Left ventricle myocardium inferior (tissue), 1 donor: ENCODE data around the gene LARGE1. TPM values are rescaled to one million over a fixed set of nuclear protein-coding genes. Genes with fewer than 3 reads are reported as not detected.
A peak's percentile ranks its signal among the peaks of the same experiment; 100 is the strongest.

ENCODE experiments used
- DNase-seq: peaks from one replicate; pipeline ENCODE4 v3.0.0-alpha.2; 2020
- H3K27ac ChIP-seq: fragments of 200-600 bp; replicated peaks from 2 replicates; pipeline ENCODE4 v1.8.0; 2021
- H3K27me3 ChIP-seq: fragments of 200-600 bp; 2 replicates; pipeline ENCODE4 v1.8.0; 2021; ENCODE audit warnings: low read depth
- H3K36me3 ChIP-seq: fragments of 200-600 bp; 2 replicates; pipeline ENCODE4 v1.8.0; 2021
- H3K4me1 ChIP-seq: fragments of 200-600 bp; 2 replicates; pipeline ENCODE4 v1.8.0; 2021
- H3K4me3 ChIP-seq: fragments of 200-600 bp; 2 replicates; pipeline ENCODE4 v1.8.0; 2021; ENCODE audit warnings: mild to moderate bottlenecking, moderate library complexity
- H3K9me3 ChIP-seq: fragments of 200-600 bp; replicated peaks from 2 replicates; pipeline ENCODE4 v1.8.0; 2021
- intact Hi-C: fragments of 100-400 bp; cut with micrococcal nuclease; formaldehyde crosslinking; loops from one replicate; pipeline ENCODE4 v1.11.0; 2022
- total RNA-seq: library from RNA; stranded (reverse); fragmentation: NEBNext Ultra II Directional; extraction: Animal tissue kit (Norgen Biotek cat#: 25700); gene quantifications from one replicate; pipeline ENCODE4 v1.2.1, GENCODE V29; 2021
- TF ChIP-seq, protein P1 (sequence below): fragments of 200-600 bp; IDR thresholded peaks from 2 replicates; pipeline ENCODE4 v1.8.0; 2021; ENCODE audit warnings: antibody characterized with exemption, mild to moderate bottlenecking, borderline replicate concordance
- donor health status: DM: no; HTN: yes; CAD: no; lungs with severe emphysema.

Gene LARGE1
- total RNA-seq, 1 donor from 2014 or later, result 117 TPM

- no peaks in the 10 kb centered on the region for H3K9me3 ChIP-seq
- H3K27me3 ChIP-seq, result no peaks in the 10 kb centered on the region
- no peak for DNase-seq
- H3K4me3 ChIP-seq, result no peak overlapping the region
- H3K27ac ChIP-seq, result no peak overlapping the region
- H3K36me3 ChIP-seq, result peaks cover 8% of the 10 kb centered on the region
- TF ChIP-seq, protein P1, sequence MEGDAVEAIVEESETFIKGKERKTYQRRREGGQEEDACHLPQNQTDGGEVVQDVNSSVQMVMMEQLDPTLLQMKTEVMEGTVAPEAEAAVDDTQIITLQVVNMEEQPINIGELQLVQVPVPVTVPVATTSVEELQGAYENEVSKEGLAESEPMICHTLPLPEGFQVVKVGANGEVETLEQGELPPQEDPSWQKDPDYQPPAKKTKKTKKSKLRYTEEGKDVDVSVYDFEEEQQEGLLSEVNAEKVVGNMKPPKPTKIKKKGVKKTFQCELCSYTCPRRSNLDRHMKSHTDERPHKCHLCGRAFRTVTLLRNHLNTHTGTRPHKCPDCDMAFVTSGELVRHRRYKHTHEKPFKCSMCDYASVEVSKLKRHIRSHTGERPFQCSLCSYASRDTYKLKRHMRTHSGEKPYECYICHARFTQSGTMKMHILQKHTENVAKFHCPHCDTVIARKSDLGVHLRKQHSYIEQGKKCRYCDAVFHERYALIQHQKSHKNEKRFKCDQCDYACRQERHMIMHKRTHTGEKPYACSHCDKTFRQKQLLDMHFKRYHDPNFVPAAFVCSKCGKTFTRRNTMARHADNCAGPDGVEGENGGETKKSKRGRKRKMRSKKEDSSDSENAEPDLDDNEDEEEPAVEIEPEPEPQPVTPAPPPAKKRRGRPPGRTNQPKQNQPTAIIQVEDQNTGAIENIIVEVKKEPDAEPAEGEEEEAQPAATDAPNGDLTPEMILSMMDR, result no peak
- intact Hi-C loops, result no loop called here
- H3K4me1 ChIP-seq, result peaks cover 31% of the 10 kb centered on the region
Observed at GRCh38 chr22:33330534-33330933, 589.7 kb downstream of the LARGE1 start.

- no peak for DNase-seq
- Histone ChIP-seq H3K27me3 (no peaks in the 10 kb centered on the region), H3K9me3 (no peaks in the 10 kb centered on the region), H3K4me1 (peaks cover 42% of the 10 kb centered on the region), H3K4me3 (no peak overlapping the region), H3K36me3 (peaks cover 8% of the 10 kb centered on the region), H3K27ac (no peak overlapping the region)
- TF ChIP-seq, protein P1, result no peak
- intact Hi-C loops, result no loop called here
Observed at GRCh38 chr22:33329398-33329797, 590.9 kb downstream of the LARGE1 start.

GRCh38 chr22:33328789-33329296 is 591.4 kb downstream of the LARGE1 start:
- H3K4me1 ChIP-seq, result peaks cover 44% of the 10 kb centered on the region
- intact Hi-C loops, result no loop called here

DNA sequence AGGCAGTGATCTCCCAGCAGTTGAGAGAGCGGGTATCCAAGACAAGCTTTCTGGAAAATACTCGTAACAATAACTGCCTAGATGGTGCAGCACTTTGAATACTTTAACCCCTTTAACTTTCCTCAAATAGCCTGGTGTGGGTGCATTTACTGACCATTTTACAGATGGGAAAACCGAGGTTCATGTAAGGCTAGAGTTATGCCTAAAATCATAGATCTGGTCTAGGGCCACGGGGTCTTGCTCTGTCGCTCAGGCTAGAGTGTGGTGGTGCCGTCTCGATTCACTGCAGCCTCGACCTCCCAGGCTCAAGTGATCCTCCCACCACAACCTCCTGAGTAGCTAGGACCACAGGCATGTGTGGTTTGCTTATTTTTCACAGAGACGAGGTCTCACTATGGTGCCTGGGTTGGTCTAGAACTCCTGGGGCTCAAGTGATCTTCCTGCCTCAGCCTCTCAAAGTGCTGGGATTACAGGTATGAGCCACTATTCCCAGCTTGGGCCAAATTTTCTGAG is 592.9 kb downstream of the LARGE1 start:
- intact Hi-C loops, result no loop called here
- no peak for DNase-seq
- Histone ChIP-seq H3K9me3 (no peaks in the 10 kb centered on the region), H3K27me3 (no peaks in the 10 kb centered on the region), H3K4me3 (no peak overlapping the region), H3K27ac (peak overlapping the region; percentile 21), H3K4me1 (peaks cover 34% of the 10 kb centered on the region), H3K36me3 (peaks cover 8% of the 10 kb centered on the region)
- TF ChIP-seq, protein P1, result no peak

More at GRCh38 chr22:33328789-33329296, 591.4 kb downstream of the LARGE1 start:
- H3K9me3 ChIP-seq, result no peaks in the 10 kb centered on the region
- H3K4me3 ChIP-seq, result no peak overlapping the region
- no peaks in the 10 kb centered on the region for H3K27me3 ChIP-seq
- no peak overlapping the region for H3K27ac ChIP-seq
- H3K36me3 ChIP-seq, result peaks cover 8% of the 10 kb centered on the region
- DNase-seq, result no peak
- TF ChIP-seq, protein P1, result no peak

DNA sequence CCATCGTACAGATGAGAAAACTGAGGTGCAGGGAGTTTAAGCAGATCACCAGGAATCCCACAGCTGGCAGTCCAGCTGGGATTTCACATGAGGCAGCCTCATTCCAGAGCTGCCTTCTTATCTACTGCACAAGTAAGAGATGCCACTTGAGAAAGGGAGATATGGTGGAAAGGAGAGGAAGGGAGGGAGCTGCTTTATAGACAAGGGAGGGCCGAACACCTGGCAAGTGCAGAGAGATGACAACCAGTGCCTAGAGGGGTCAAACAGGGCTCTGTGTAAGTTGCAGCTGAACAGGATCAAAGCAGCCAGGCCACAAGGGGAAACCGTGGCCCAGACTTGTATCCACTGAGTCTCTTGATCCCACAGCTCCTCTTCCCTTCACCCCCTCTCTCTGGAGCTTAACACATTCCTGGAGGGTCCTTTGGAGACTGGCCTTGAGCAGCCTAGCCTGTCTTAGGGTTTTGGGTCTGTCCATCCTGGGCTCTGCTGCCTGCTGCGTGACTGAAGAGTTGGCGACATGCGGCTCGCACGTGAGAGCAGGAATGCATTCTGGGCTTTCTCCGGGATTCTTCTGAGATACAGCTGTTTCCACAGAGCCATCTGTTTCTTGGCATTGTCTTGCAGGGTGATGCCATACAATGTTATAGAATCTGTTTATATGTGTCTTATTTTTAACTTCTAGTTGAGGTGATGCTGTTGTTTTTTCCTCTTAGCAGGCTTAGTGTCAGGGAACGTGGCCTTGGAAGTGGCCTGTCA is 593.6 kb downstream of the LARGE1 start:
- intact Hi-C loops, result no loop called here
- Histone ChIP-seq H3K27ac (peak overlapping the region; percentile 21), H3K27me3 (no peaks in the 10 kb centered on the region), H3K36me3 (peaks cover 8% of the 10 kb centered on the region), H3K4me3 (no peak overlapping the region), H3K9me3 (no peaks in the 10 kb centered on the region), H3K4me1 (peaks cover 31% of the 10 kb centered on the region)
- TF ChIP-seq, protein P1, result no peak
- DNase-seq, result no peak
